Measurements from ENCODE around the gene PDGFC.
"Not testable (repeated sequence)": the region's sequence is repeated elsewhere in the genome, so short reads cannot be mapped to it uniquely, and the experiment has no call there.

The PDGFC gene

GRCh38 chr4:156950948-156951347 is 20.7 kb downstream of the PDGFC start:
- no peak for DNase-seq (ENCODE audit: low read depth)

- no peak for DNase-seq (ENCODE audit: low read depth)
These were observed 21.5 kb downstream of the PDGFC start for GRCh38 chr4:156950090-156950489.

- no peak for DNase-seq (ENCODE audit: low read depth)
These were observed 22.2 kb downstream of the PDGFC start for GRCh38 chr4:156949373-156949814.

GRCh38 chr4:156948738-156949137 is 22.9 kb downstream of the PDGFC start:
- no peak for DNase-seq (ENCODE audit: low read depth)

- DNase-seq (ENCODE audit: low read depth): no peak
These were observed 23.5 kb downstream of the PDGFC start for GRCh38 chr4:156948133-156948532.

- no peak for DNase-seq (ENCODE audit: low read depth)
These were observed 24.8 kb downstream of the PDGFC start for GRCh38 chr4:156946516-156947424.

- DNase-seq (ENCODE audit: low read depth): no peak
These were observed 26.1 kb downstream of the PDGFC start for GRCh38 chr4:156945532-156945931.

- no peak for DNase-seq (ENCODE audit: low read depth)
These were observed 28.6 kb downstream of the PDGFC start for GRCh38 chr4:156942991-156943390.

GRCh38 chr4:156941940-156942548 is 29.6 kb downstream of the PDGFC start:
- no peak for DNase-seq (ENCODE audit: low read depth)

- no peak for DNase-seq (ENCODE audit: low read depth)
These were observed 31.8 kb downstream of the PDGFC start for GRCh38 chr4:156939801-156940200.

- DNase-seq (ENCODE audit: low read depth): no peak
These were observed 32.5 kb downstream of the PDGFC start for GRCh38 chr4:156939139-156939538.

- DNase-seq (ENCODE audit: low read depth): no peak
These were observed 37.4 kb downstream of the PDGFC start for GRCh38 chr4:156934259-156934635.

GRCh38 chr4:156933633-156934258 is 37.9 kb downstream of the PDGFC start:
- no peak for DNase-seq (ENCODE audit: low read depth)

- DNase-seq (ENCODE audit: low read depth): not testable (repeated sequence)
These were observed 39.2 kb downstream of the PDGFC start for GRCh38 chr4:156932360-156932759.

GRCh38 chr4:156931267-156931666 is 40.3 kb downstream of the PDGFC start:
- DNase-seq (ENCODE audit: low read depth): no peak

- DNase-seq (ENCODE audit: low read depth): no peak
These were observed 42.1 kb downstream of the PDGFC start for GRCh38 chr4:156929386-156930105.

GRCh38 chr4:156924774-156925315 is 46.8 kb downstream of the PDGFC start:
- no peak for DNase-seq (ENCODE audit: low read depth)

GRCh38 chr4:156923525-156923924 is 48.1 kb downstream of the PDGFC start:
- DNase-seq (ENCODE audit: low read depth): no peak

GRCh38 chr4:156915221-156915620 is 56.4 kb downstream of the PDGFC start:
- no peak for DNase-seq (ENCODE audit: low read depth)

- no peak for DNase-seq (ENCODE audit: low read depth)
These were observed 58.4 kb downstream of the PDGFC start for GRCh38 chr4:156913234-156913633.

- DNase-seq (ENCODE audit: low read depth): no peak
These were observed 62.6 kb downstream of the PDGFC start for GRCh38 chr4:156909010-156909409.

- no peak for DNase-seq (ENCODE audit: low read depth)
These were observed 65.3 kb downstream of the PDGFC start for GRCh38 chr4:156906325-156906724.

All from stimulated activated CD8-positive, alpha-beta memory T cell treated with anti-CD3 and anti-CD28 coated beads, Interleukin-12 subunit alpha, Interleukin-12 subunit beta, amount 100 ng/mL, for 1 hour (primary cell).